ENCODE data around the gene KCNMA1. TPM values are rescaled to one million over a fixed set of nuclear protein-coding genes. Genes with fewer than 3 reads are reported as not detected.

The KCNMA1 gene
- total RNA-seq, 2 donors from 2014 or later = 23.2 to 44.5 TPM

GRCh38 chr10:77478247-77478961, 159.2 kb downstream of the KCNMA1 start:
- Histone ChIP-seq H3K9me3 (no peaks in the 10 kb centered on the region), H3K27me3 (no peaks in the 10 kb centered on the region), H3K4me3 (no peak overlapping the region), H3K9ac (ENCODE audit: low read depth in 2 of 2, low read length in 2 of 2) (no peak overlapping the region), H3K36me3 (no peaks in the 10 kb centered on the region), H3K27ac (no peak overlapping the region), H3K4me1 (no peaks in the 10 kb centered on the region)
- intact Hi-C loops (cut with DNase I) = no loop called here
- no peak for DNase-seq
- no peak for TF ChIP-seq CTCF (IDR thresholded peaks at IDR 0.05)

GRCh38 chr10:77475522-77475921, 162.1 kb downstream of the KCNMA1 start:
- no peaks in the 10 kb centered on the region for H3K4me1 ChIP-seq
- intact Hi-C loops (cut with DNase I) = no loop called here
- no peaks in the 10 kb centered on the region for H3K9me3 ChIP-seq
- H3K9ac ChIP-seq (ENCODE audit: low read depth in 2 of 2, low read length in 2 of 2) = no peak overlapping the region
- H3K4me3 ChIP-seq = no peak overlapping the region
- H3K27ac ChIP-seq = no peak overlapping the region
- DNase-seq = no peak
- no peaks in the 10 kb centered on the region for H3K36me3 ChIP-seq
- TF ChIP-seq CTCF (IDR thresholded peaks at IDR 0.05) = no peak
- no peaks in the 10 kb centered on the region for H3K27me3 ChIP-seq

- intact Hi-C loops (cut with DNase I) = no loop called here
- Histone ChIP-seq H3K4me3 (no peak overlapping the region), H3K27me3 (no peaks in the 10 kb centered on the region), H3K4me1 (no peaks in the 10 kb centered on the region), H3K9ac (ENCODE audit: low read depth in 2 of 2, low read length in 2 of 2) (no peak overlapping the region), H3K9me3 (no peaks in the 10 kb centered on the region), H3K36me3 (no peaks in the 10 kb centered on the region), H3K27ac (no peak overlapping the region)
- no peak for TF ChIP-seq CTCF (IDR thresholded peaks at IDR 0.05)
- no peak for DNase-seq
Measured at GRCh38 chr10:77474939-77475338, 162.7 kb downstream of the KCNMA1 start.

- no peaks in the 10 kb centered on the region for H3K36me3 ChIP-seq
- H3K4me1 ChIP-seq = no peaks in the 10 kb centered on the region
- no peak overlapping the region for H3K9ac ChIP-seq (ENCODE audit: low read depth in 2 of 2, low read length in 2 of 2)
- no peaks in the 10 kb centered on the region for H3K27me3 ChIP-seq
- TF ChIP-seq CTCF (IDR thresholded peaks at IDR 0.05) = no peak
- no peak overlapping the region for H3K4me3 ChIP-seq
- H3K27ac ChIP-seq = no peak overlapping the region
- intact Hi-C loops (cut with DNase I) = no loop called here
- H3K9me3 ChIP-seq = no peaks in the 10 kb centered on the region
- DNase-seq = no peak
Measured at GRCh38 chr10:77474386-77474785, 163.2 kb downstream of the KCNMA1 start.

- H3K36me3 ChIP-seq = no peaks in the 10 kb centered on the region
- no peak for TF ChIP-seq CTCF (IDR thresholded peaks at IDR 0.05)
- no peak overlapping the region for H3K4me3 ChIP-seq
- no peaks in the 10 kb centered on the region for H3K4me1 ChIP-seq
- DNase-seq = no peak
- no peak overlapping the region for H3K27ac ChIP-seq
- intact Hi-C loops (cut with DNase I) = no loop called here
- no peaks in the 10 kb centered on the region for H3K27me3 ChIP-seq
- H3K9ac ChIP-seq (ENCODE audit: low read depth in 2 of 2, low read length in 2 of 2) = no peak overlapping the region
- H3K9me3 ChIP-seq = no peaks in the 10 kb centered on the region
Measured at GRCh38 chr10:77472146-77472545, 165.5 kb downstream of the KCNMA1 start.
